HCT116 (cell line): ENCODE measurements around the gene ZBTB16. TPM values are rescaled to one million over a fixed set of nuclear protein-coding genes. Genes with fewer than 3 reads are reported as not detected.

Experiments used
- ATAC-seq: fragments of 200-7000 bp; cut with Tn5 transposase; 2 replicates; pipeline ENCODE4 v1.9.1; 2020; ENCODE audit warnings: mild to moderate bottlenecking, moderate library complexity
- BruUV-seq: library from RNA; stranded (reverse); fragments of 400-500 nt; replicated peaks from 2 replicates; lab custom pipeline; 2021; lab: Mats Ljungman, UMichigan
- CTCF ChIA-PET: fragments of 300-600 bp; sonication (Branson Sonifier 250); formaldehyde crosslinking; loops from one replicate; lab custom pipeline; 2021; ENCODE audit warnings: antibody characterized with exemption; lab: Charles Lee
- POLR2A ChIA-PET: fragments of 300-600, 350-600 bp; sonication (Branson Sonifier 250); formaldehyde crosslinking; loops from one replicate; lab custom pipeline; 2021; ENCODE audit warnings: antibody characterized with exemption; lab: Charles Lee
- RAD21 ChIA-PET, 2 experiments: fragments of 300-600 bp; sonication (Branson Sonifier 250); formaldehyde crosslinking; loops; one replicate each; lab custom pipeline; 2023; ENCODE audit warnings: low total read pairs in 2 of 2; ENCODE audit not compliant: uncharacterized antibody in 2 of 2, unreplicated experiment in 2 of 2, low non-redundant PET in 1 of 2; lab: Charles Lee
- DNase-seq: peaks from one replicate; pipeline ENCODE4 v3.0.0-alpha.2; 2010; ENCODE audit warnings: low read depth, low spot score
- H2AFZ ChIP-seq: fragments of 200-600 bp; shearing (Covaris generic), sonication (generic); 2 replicates; pipeline ENCODE4 v1.6.1; 2017; ENCODE audit warnings: low read depth, mixed run types, mixed read lengths, antibody characterized with exemption, low read length; ENCODE audit not compliant: poor library complexity, severe bottlenecking
- H3K27ac ChIP-seq: 2 replicates; pipeline ENCODE4 v1.5.1; 2012; ENCODE audit warnings: low read depth, low read length
- H3K27me3 ChIP-seq: fragments of 200-600 bp; sonication (generic); 2 replicates; pipeline ENCODE4 v1.6.1; 2016; ENCODE audit warnings: mixed run types, low read length, mixed read lengths; ENCODE audit not compliant: insufficient read depth
- H3K36me3 ChIP-seq, 2 experiments: fragments of 200-500 bp in 1 of 2; fragments of 200-600 bp in 1 of 2; sonication (Bioruptor generic) in 1 of 2; sonication (generic) in 1 of 2; 2 replicates each; pipeline versions ENCODE4 v1.5.1 to v1.6.1; 2014 to 2016; ENCODE audit warnings: low read length in 2 of 2, inconsistent platforms in 1 of 2, mixed read lengths in 1 of 2, mixed run types in 1 of 2; ENCODE audit not compliant: insufficient read depth in 2 of 2, control insufficient read depth in 1 of 2
- H3K4me1 ChIP-seq, 2 experiments: fragments of 200-600 bp in 1 of 2; sonication (generic) in 1 of 2; 2 replicates each; pipeline versions ENCODE4 v1.5.1 to v1.6.1; 2012 to 2017; ENCODE audit warnings: low read length in 2 of 2, inconsistent platforms in 1 of 2, mild to moderate bottlenecking in 1 of 2, mixed read lengths in 1 of 2, mixed run types in 1 of 2, moderate library complexity in 1 of 2; ENCODE audit not compliant: insufficient read depth in 2 of 2, control insufficient read depth in 1 of 2
- H3K4me2 ChIP-seq: fragments of 200-600 bp; sonication (generic); 2 replicates; pipeline ENCODE4 v1.6.1; 2017; ENCODE audit warnings: mixed run types, low read length, mixed read lengths
- H3K4me3 ChIP-seq, 2 experiments: fragments of 200-600 bp in 1 of 2; sonication (generic) in 1 of 2; replicated peaks in 1 of 2; 2 replicates each; pipeline ENCODE4 v1.5.1; 2011 to 2016; ENCODE audit warnings: low read length in 2 of 2, control low read depth in 1 of 2, low read depth in 1 of 2, mild to moderate bottlenecking in 1 of 2, mixed read lengths in 1 of 2, mixed run types in 1 of 2
- H3K79me2 ChIP-seq: fragments of 200-600 bp; sonication (generic); 2 replicates; pipeline ENCODE4 v1.6.1; 2017; ENCODE audit warnings: mild to moderate bottlenecking, mixed run types, low read length, moderate library complexity, mixed read lengths; ENCODE audit not compliant: insufficient read depth
- H3K9ac ChIP-seq: fragments of 200-600 bp; sonication (generic); 2 replicates; pipeline ENCODE4 v1.6.1; 2016; ENCODE audit warnings: low read length, mixed read lengths
- H3K9me2 ChIP-seq: fragments of 200-600 bp; sonication (generic), shearing (Covaris generic); 2 replicates; pipeline ENCODE4 v1.6.1; 2017; ENCODE audit warnings: mixed run types, mild to moderate bottlenecking, moderate library complexity; ENCODE audit not compliant: insufficient read depth
- H3K9me3 ChIP-seq, 2 experiments: fragments of 200-500 bp in 1 of 2; fragments of 200-600 bp in 1 of 2; sonication (Bioruptor generic) in 1 of 2; sonication (generic) in 1 of 2; 2 replicates each; pipeline ENCODE4 v1.6.1; 2014 to 2017; ENCODE audit warnings: low read length in 2 of 2, mixed read lengths in 2 of 2, inconsistent platforms in 1 of 2, low read depth in 1 of 2, mild to moderate bottlenecking in 1 of 2, mixed run types in 1 of 2, moderate library complexity in 1 of 2; ENCODE audit not compliant: control insufficient read depth in 1 of 2, insufficient read depth in 1 of 2
- H4K20me1 ChIP-seq: fragments of 200-600 bp; sonication (generic), shearing (Covaris generic); 2 replicates; pipeline ENCODE4 v1.6.1; 2017; ENCODE audit warnings: mixed run types, mild to moderate bottlenecking, moderate library complexity; ENCODE audit not compliant: insufficient read depth
- CEBPB ChIP-seq: IDR thresholded peaks from 2 replicates; pipeline ENCODE4 v1.6.1; 2012; ENCODE audit warnings: low read depth
- EGR1 ChIP-seq: IDR thresholded peaks from 2 replicates; pipeline ENCODE4 v1.6.1; 2012; ENCODE audit warnings: low read depth
- ELF1 ChIP-seq: IDR thresholded peaks from 2 replicates; pipeline ENCODE4 v1.6.1; 2012; ENCODE audit warnings: low read depth, borderline replicate concordance
- EZH2 ChIP-seq: fragments of 200-600 bp; sonication (generic); IDR thresholded peaks from 2 replicates; pipeline ENCODE4 v1.6.1; 2017; ENCODE audit warnings: antibody characterized with exemption, mixed run types
- EZH2phosphoT487 ChIP-seq: fragments of 200-600 bp; IDR thresholded peaks from 2 replicates; pipeline ENCODE4 v1.6.1; 2018; ENCODE audit warnings: antibody characterized with exemption, borderline replicate concordance
- JUND ChIP-seq: IDR thresholded peaks from 2 replicates; pipeline ENCODE4 v1.6.1; 2012
- POLR2A ChIP-seq: IDR thresholded peaks from 2 replicates; pipeline ENCODE4 v1.7.0; 2011; ENCODE audit warnings: borderline replicate concordance; ENCODE audit not compliant: insufficient read depth, insufficient read length; ENCODE audit errors: extremely low read depth
- POLR2AphosphoS5 ChIP-seq: IDR thresholded peaks from 2 replicates; pipeline ENCODE4 v1.6.1; 2011; ENCODE audit warnings: mild to moderate bottlenecking, low read depth, low read length, moderate library complexity
- RAD21 ChIP-seq: IDR thresholded peaks from 2 replicates; pipeline ENCODE4 v1.6.1; 2012; ENCODE audit warnings: low read depth, mild to moderate bottlenecking
- SP1 ChIP-seq: IDR thresholded peaks from 2 replicates; pipeline ENCODE4 v1.6.1; 2012; ENCODE audit warnings: low read depth
- TCF7L2 ChIP-seq: IDR thresholded peaks from 2 replicates; pipeline ENCODE4 v1.7.0; 2011; ENCODE audit warnings: borderline replicate concordance, inconsistent platforms; ENCODE audit not compliant: insufficient read depth, insufficient read length; ENCODE audit errors: extremely low read depth
- ZFX ChIP-seq: fragments of 450-650 bp; IDR thresholded peaks from 2 replicates; pipeline ENCODE4 v1.6.1; 2017
- intact Hi-C: fragments of 100-400 bp; cut with micrococcal nuclease; formaldehyde crosslinking; loops from 2 replicates; pipeline ENCODE4 v1.10.0; 2022
- total RNA-seq: library from RNA; stranded (reverse); gene quantifications from one replicate; pipeline ENCODE4 v1.2.1, GENCODE V29; 2021; ENCODE audit not compliant: unreplicated experiment
- TF ChIP-seq, protein P1 (sequence below): IDR thresholded peaks from 2 replicates; pipeline ENCODE4 v1.6.1; 2012; ENCODE audit warnings: low read depth
- TF ChIP-seq, protein P2 (sequence below): IDR thresholded peaks from 2 replicates; pipeline ENCODE4 v1.6.1; 2012
- TF ChIP-seq, protein P3 (sequence below): IDR thresholded peaks from 2 replicates; pipeline ENCODE4 v1.6.1; 2012

ZBTB16 gene
- total RNA-seq, 1 experiment from 2014 or later: 0.30 TPM

DNA sequence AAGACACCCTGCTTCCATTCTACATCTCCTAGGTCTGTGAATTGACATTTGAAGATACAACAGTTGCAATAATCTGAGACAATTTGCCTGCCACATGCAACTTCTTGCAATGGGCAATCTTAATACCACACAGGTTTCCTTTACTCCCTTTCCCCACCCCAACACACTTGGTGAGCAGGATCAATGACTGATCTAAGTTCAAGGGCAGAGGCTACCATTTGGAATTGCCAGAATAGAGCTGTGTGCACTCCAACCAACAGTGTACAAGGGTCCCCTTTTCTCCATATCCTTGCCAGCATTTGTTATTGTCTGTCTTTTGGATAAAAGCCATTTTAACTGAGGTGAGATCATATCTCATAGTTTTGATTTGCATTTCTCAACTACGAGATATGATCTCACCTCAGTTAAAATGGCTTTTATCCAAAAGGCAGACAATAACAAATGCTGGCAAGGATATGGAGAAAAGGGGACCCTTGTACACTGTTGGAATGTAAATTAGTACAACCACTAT is 233.7 kb downstream of the ZBTB16 start (continued):
- TF ChIP-seq ZFX (no peak), EGR1 (no peak)
- TF ChIP-seq, protein P1, sequence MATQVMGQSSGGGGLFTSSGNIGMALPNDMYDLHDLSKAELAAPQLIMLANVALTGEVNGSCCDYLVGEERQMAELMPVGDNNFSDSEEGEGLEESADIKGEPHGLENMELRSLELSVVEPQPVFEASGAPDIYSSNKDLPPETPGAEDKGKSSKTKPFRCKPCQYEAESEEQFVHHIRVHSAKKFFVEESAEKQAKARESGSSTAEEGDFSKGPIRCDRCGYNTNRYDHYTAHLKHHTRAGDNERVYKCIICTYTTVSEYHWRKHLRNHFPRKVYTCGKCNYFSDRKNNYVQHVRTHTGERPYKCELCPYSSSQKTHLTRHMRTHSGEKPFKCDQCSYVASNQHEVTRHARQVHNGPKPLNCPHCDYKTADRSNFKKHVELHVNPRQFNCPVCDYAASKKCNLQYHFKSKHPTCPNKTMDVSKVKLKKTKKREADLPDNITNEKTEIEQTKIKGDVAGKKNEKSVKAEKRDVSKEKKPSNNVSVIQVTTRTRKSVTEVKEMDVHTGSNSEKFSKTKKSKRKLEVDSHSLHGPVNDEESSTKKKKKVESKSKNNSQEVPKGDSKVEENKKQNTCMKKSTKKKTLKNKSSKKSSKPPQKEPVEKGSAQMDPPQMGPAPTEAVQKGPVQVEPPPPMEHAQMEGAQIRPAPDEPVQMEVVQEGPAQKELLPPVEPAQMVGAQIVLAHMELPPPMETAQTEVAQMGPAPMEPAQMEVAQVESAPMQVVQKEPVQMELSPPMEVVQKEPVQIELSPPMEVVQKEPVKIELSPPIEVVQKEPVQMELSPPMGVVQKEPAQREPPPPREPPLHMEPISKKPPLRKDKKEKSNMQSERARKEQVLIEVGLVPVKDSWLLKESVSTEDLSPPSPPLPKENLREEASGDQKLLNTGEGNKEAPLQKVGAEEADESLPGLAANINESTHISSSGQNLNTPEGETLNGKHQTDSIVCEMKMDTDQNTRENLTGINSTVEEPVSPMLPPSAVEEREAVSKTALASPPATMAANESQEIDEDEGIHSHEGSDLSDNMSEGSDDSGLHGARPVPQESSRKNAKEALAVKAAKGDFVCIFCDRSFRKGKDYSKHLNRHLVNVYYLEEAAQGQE: no peak
- TF ChIP-seq, all 23 proteins: peak for 0

DNA sequence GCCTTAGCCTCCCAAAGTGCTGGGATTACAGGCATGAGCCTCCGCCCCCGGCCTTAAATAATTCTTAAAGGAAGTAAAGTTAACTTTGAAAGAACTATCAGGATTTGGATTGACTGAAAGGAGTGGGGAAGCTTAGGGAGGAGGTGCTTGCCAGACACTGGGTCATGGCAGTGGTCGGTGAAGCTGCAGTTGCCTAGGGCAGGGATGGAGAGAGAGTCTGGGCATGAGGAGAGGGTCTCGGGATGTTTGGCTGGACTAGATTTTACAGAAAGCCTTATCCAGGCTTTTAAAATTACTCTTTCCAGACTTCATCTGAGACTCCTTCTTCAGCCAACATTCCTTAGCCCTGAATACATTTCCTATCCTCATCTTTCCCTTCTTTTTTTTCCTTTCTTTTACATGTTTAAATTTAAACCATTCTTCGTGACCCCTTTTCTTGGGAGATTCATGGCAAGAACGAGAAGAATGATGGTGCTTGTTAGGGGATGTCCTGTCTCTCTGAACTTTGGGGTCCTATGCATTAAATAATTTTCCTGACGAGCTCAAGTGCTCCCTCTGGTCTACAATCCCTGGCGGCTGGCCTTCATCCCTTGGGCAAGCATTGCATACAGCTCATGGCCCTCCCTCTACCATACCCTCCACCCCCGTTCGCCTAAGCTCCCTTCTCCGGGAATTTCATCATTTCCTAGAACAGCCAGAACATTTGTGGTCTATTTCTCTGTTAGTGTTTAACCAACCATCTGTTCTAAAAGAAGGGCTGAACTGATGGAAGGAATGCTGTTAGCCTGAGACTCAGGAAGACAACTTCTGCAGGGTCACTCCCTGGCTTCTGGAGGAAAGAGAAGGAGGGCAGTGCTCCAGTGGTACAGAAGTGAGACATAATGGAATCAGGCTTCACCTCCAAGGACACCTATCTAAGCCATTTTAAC is 236.4 kb downstream of the ZBTB16 start, which contains the start of gene NNMT:
Gene NNMT (plus strand): TSS at position 724 of the 929 bp plus-strand sequence. CDS start 158 bp downstream, at position 882.
- POLR2A ChIA-PET: no interaction called here
- H3K4me3 ChIP-seq: no peak within 1 kb of the TSS
- CTCF ChIA-PET: interaction anchor here (1.1 kb wide), 1 partner anchor 15 kb away, joined by 3 read pairs; no protein-coding TSS in a partner anchor

More for the DNA sequence above, 236.4 kb downstream of the ZBTB16 start, which contains the start of gene NNMT:
- Histone ChIP-seq H3K36me3 (no peaks in the 10 kb centered on the region), H2AFZ (no peak within 1 kb of the TSS), H3K9ac (no peak within 1 kb of the TSS), H3K9me2 (no peaks in the 10 kb centered on the region), H3K9me3 (no peaks in the 10 kb centered on the region), H3K4me2 (no peak within 1 kb of the TSS), H3K27me3 (peaks cover 6% of the 10 kb centered on the region; the same call in 1 of the 2 replicates), H3K4me1 (no peaks in the 10 kb centered on the region), H3K27ac (no peak within 1 kb of the TSS), H3K79me2 (no peaks in the 10 kb centered on the region), H4K20me1 (no peaks in the 10 kb centered on the region)
- BruUV-seq: no TSS peak
- TF ChIP-seq, protein P2, sequence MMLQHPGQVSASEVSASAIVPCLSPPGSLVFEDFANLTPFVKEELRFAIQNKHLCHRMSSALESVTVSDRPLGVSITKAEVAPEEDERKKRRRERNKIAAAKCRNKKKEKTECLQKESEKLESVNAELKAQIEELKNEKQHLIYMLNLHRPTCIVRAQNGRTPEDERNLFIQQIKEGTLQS: no peak
- TF ChIP-seq SP1 (no peak), EZH2phosphoT487 (no peak), JUND (no peak), RAD21 (no peak), ELF1 (no peak), CEBPB (no peak), POLR2A (no peak), EZH2 (no peak), POLR2AphosphoS5 (no peak), TCF7L2 (no peak), ZFX (no peak)
- TF ChIP-seq, protein P3, sequence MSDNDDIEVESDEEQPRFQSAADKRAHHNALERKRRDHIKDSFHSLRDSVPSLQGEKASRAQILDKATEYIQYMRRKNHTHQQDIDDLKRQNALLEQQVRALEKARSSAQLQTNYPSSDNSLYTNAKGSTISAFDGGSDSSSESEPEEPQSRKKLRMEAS: no peak
- ATAC-seq (no peak), DNase-seq (no peak)
- intact Hi-C loops: no loop called here
- RAD21 ChIA-PET: no interaction called here
